ENCODE data around the gene BCL2. TPM values are rescaled to one million over a fixed set of nuclear protein-coding genes. Genes with fewer than 3 reads are reported as not detected.

The BCL2 gene
- total RNA-seq, 1 experiment from 2014 or later = 1.5 TPM

GRCh38 chr18:63199743-63200241 lies 119.8 kb downstream of the BCL2 start:
- CTCF ChIA-PET = no interaction called here
- ATAC-seq (no peak), DNase-seq (no peak)
- intact Hi-C loops (cut with micrococcal nuclease) = no loop called here
- no peaks in the 10 kb centered on the region for H3K36me3 ChIP-seq (ENCODE audit: low read depth, low read length)
- no peaks in the 10 kb centered on the region for H3F3A ChIP-seq (ENCODE audit: low read length, unreplicated experiment)
- no peak overlapping the region for H3K9ac ChIP-seq (ENCODE audit: low read length)
- no peak overlapping the region for H3K4me3 ChIP-seq (ENCODE audit: low read length)
- no peak overlapping the region for H3K4me2 ChIP-seq (ENCODE audit: low read length)
- no TSS peak for BruUV-seq (replicated peaks)
- POLR2A ChIA-PET (ENCODE audit: unreplicated experiment) = no interaction called here
- no peak for TF ChIP-seq EZH2 (IDR thresholded peaks at IDR 0.05; ENCODE audit: low read length, unreplicated experiment)
- no peak for TF ChIP-seq EZH2phosphoT487 (IDR thresholded peaks at IDR 0.05; ENCODE audit: borderline replicate concordance, low read length)
- TF ChIP-seq CTCF (conservative IDR thresholded peaks at IDR 0.05; ENCODE audit: low read depth, low read length) = no peak
- H3K79me2 ChIP-seq (ENCODE audit: low read length) = no peaks in the 10 kb centered on the region
- H4K20me1 ChIP-seq (ENCODE audit: low read length) = no peaks in the 10 kb centered on the region
- H3K9me3 ChIP-seq (ENCODE audit: low read length) = no peaks in the 10 kb centered on the region
- H3K27ac ChIP-seq (ENCODE audit: low read length) = no peak overlapping the region
- H3K9me2 ChIP-seq (replicated peaks; ENCODE audit: low read length) = no peaks in the 10 kb centered on the region
- H3K27me3 ChIP-seq (ENCODE audit: low read length) = peaks cover 6% of the 10 kb centered on the region; the same call in 1 of the 2 replicates
- H2AFZ ChIP-seq (ENCODE audit: low read length) = no peak overlapping the region
- no peaks in the 10 kb centered on the region for H3K4me1 ChIP-seq (ENCODE audit: insufficient read depth, low read length)

- Histone ChIP-seq H3F3A (ENCODE audit: low read length, unreplicated experiment) (no peaks in the 10 kb centered on the region), H3K9me3 (ENCODE audit: low read length) (no peaks in the 10 kb centered on the region), H3K27ac (ENCODE audit: low read length) (no peak overlapping the region), H3K36me3 (ENCODE audit: low read depth, low read length) (no peaks in the 10 kb centered on the region), H3K4me1 (ENCODE audit: insufficient read depth, low read length) (no peaks in the 10 kb centered on the region), H3K4me3 (ENCODE audit: low read length) (no peak overlapping the region), H3K27me3 (ENCODE audit: low read length) (0 out of 2 replicates have a peak, but pooled peaks cover 1% of the 10 kb centered on the region), H3K9me2 (replicated peaks; ENCODE audit: low read length) (no peaks in the 10 kb centered on the region), H3K79me2 (ENCODE audit: low read length) (no peaks in the 10 kb centered on the region), H3K4me2 (ENCODE audit: low read length) (no peak overlapping the region), H2AFZ (ENCODE audit: low read length) (no peak overlapping the region), H4K20me1 (ENCODE audit: low read length) (no peaks in the 10 kb centered on the region), H3K9ac (ENCODE audit: low read length) (no peak overlapping the region)
- TF ChIP-seq CTCF (conservative IDR thresholded peaks at IDR 0.05; ENCODE audit: low read depth, low read length) (no peak), EZH2 (IDR thresholded peaks at IDR 0.05; ENCODE audit: low read length, unreplicated experiment) (no peak), EZH2phosphoT487 (IDR thresholded peaks at IDR 0.05; ENCODE audit: borderline replicate concordance, low read length) (no peak)
- intact Hi-C loops (cut with micrococcal nuclease) = no loop called here
- POLR2A ChIA-PET (ENCODE audit: unreplicated experiment) = no interaction called here
- DNase-seq = no peak
- CTCF ChIA-PET = no interaction called here
- no TSS peak for BruUV-seq (replicated peaks)
- no peak for ATAC-seq
Observed at GRCh38 chr18:63198868-63199742, 120.5 kb downstream of the BCL2 start.
